ENCODE results near the gene CFAP54.
"Not testable (repeated sequence)": the region's sequence is repeated elsewhere in the genome, so short reads cannot be mapped to it uniquely, and the experiment has no call there.

CFAP54 gene

DNA sequence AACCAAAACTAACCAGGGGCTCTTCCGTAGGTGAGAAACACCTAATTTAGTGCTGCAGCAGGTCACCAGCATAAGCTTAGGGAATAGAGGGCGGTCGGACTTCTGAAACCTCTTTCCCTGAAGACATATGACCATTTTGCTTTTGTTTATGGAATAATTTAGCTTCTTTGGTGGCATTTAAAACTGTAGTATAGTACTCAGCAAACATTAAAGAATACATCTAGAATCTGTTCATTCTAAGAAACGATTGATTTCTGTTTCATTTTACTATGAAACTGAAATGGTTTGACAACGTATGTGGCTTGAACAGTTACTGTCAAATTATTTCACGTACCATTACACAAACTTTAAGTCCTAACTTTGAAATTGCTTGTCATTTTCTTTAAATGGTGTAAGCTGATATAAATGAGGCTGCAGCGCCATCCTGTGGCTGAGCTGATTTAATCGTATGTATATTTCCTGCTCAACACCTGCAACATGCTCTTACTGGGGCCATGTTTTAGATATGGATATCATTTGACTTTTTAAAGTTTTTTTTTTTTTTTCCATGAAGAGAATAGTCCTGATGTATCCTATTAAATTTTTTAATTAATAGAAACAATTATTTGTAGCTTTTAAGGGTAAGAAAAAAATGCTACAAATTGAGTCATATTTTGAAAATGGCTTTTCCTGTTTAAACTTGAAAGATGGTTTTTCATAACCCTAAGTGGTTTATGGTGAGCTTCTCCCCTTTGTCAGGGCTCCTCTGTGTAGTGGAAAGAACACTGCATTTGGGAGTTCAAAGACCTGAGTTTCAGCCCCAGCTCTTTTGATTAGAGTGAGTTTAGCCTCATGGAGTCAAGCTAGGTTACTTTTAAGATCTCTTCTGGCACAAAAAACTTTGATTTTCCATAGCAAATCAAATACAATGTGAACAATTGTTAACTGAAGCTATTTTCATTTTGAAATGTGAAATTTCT, 27.4 kb downstream of the CFAP54 start:
- peak; percentile 77 for DNase-seq (ENCODE audit: low spot score)

DNA sequence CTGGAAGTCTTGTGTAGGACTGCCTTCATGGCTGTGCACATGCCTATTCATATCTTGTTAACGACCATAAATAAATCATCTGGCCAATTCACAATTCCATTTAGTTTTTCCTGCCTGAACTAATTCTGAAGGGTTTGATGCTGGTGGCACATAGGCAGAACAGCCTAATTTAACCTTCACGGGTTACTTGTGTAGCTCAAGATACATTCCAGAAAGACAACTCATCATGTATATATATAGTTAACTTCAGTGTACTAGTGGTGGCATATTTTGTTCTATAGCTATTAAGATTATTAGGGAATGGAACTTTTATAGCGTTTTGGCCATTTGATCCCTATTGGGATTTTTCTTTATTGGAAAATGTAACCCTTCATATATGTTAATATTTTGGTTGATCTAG, 31.4 kb downstream of the CFAP54 start:
- DNase-seq (ENCODE audit: low spot score) = no peak

DNA sequence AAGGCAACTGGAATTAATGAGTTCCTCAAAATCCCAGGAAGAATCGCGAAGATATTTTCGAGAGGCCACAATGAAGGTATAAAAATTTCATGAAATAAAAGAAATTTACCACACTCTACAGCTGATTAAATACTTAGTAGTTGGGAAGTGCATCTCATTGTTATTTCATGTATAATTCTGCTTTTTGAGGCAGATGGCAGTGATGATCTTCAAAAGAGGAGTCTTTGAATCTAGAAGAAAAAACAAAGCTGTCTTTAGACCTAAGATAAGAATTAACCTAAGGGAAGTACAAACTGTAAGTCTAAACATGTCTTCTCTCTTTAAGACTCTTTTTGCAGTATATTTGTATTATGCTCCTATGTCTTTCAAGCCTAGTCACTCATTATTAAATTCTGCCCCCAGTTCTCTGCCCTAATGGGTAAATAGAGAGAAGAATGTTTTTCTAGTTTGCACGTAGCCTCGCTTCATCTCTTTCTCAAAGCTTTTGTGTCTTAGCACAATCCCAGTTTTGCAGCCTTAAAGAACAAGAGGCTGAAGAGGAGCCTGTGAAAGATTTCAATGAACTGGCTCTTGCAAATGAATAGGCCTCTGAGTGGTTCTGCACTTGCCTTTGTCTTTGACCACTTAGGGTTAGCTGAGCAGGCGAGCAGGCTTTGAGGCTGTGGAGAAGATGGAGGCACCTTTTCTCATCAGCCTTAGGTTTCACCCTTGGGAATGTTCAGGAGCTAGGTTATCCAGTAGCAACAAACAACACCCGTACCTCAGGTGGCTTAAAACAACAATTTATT, 32.7 kb downstream of the CFAP54 start:
- DNase-seq (ENCODE audit: low spot score) = no peak

DNA sequence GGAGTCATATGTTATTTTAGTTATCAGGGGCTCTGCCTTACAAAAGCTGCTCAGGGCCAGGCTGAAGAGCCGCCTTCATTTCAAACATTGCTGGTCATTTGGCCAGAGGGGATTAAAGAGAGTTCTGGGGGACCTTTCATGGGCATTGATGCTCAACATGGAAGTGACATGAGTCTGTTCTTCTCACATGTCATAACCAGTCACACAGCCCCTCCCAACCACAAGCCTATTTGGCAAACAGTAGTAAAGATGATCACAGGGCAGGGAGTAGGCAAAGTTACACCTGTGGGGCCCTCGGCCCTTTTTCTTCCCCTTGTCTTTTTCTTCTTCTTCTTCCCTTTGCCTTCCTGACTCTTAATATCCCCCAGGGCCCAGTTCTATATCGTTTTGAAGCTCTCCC, 33.3 kb downstream of the CFAP54 start:
- no peak for DNase-seq (ENCODE audit: low spot score)

DNA sequence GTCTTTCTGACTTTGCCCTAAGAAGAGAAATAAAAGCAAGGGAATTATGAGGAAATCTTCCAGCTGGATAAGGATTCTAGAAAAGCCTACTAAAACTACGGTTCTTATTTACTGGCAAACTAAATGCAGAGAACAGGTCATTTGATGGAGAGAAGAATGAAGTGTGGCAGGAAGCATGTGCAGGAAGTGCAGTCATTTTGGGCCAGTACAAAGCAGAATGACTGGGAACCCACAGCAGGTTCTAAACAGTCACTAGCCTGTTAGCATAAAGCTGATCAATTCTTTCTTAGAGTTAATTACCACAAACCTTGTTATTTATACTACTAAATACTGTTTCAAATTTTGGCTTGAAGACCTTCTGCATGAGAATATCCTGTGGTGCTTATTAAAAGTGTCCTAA, 36.7 kb downstream of the CFAP54 start:
- DNase-seq (ENCODE audit: low spot score) = no peak

DNA sequence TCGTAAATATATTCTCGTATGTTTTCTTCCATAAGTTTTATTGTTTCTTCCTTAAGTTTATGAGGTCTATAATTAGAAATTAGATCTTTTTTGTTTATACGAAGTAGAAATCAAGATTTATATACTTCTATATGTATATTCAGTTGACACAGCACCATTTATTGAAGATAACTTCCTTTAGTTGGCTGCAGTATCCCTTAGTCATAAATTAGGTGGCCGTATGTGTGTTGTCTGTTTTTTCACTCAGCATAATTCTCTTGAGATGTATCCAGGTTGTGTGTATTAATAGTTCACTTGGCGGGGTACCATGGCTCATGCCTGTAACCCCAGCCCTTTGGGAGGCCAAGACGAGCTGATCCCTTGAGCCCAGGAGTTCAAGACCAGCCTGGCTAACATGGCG, 40.5 kb downstream of the CFAP54 start:
- no peak for DNase-seq (ENCODE audit: low spot score)

DNA sequence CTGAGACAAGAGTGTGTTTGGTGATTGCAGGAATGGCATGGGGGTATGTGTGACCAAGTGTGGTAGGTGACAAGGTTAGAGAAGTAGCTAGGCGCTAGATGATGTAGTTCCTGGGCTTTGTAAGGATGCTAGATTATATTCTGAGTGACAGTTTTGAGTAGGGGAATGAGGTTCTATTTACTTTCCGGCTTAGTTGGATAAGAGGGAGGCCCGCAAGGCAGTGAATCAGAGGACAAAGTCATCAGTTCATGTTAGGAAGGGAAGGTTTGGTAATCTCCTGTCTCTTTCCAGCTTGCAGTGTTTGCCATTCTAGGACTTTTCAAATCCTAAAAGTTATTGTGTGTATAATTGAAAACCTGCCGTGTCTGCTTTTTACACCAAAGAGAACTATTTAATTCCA, 45.0 kb downstream of the CFAP54 start:
- no peak for DNase-seq (ENCODE audit: low spot score)

DNA sequence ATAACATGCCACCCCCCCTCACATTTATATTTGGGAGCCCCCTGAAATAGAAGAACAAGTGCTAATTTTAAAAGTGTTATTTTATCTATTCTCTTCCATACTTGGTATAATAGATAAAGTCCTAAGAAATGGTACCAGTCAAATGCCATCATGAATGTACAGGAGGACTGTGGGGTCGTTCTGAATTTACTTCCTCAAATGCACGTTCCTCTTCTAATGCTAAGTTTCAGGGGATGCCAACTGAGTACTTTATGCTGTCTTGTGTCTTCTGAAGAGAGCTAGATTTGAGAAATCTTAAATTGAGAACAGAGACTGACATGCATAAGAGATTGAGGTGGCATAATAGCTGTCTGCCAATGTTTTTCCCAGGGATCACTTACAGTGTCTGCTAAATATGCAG, 59.0 kb downstream of the CFAP54 start:
- no peak for DNase-seq (ENCODE audit: low spot score)

DNA sequence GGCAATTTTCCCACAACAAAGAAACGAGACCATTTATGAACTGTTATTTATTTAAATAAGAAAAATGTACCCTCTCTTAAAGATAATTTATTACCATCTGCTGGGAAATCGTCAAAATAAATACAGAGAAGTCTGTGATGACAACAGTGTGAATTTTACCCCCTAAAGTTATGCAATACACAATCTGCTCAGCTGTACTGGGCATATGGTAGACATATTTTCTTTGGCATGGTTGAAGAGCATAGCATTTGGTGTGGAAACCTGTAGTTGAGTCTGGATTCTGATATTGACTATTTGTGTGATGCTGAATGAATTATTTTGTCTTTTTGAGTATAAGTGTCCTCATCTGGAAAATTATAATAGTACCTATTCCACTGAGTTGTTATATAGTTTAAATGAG, 60.0 kb downstream of the CFAP54 start:
- no peak for DNase-seq (ENCODE audit: low spot score)

DNA sequence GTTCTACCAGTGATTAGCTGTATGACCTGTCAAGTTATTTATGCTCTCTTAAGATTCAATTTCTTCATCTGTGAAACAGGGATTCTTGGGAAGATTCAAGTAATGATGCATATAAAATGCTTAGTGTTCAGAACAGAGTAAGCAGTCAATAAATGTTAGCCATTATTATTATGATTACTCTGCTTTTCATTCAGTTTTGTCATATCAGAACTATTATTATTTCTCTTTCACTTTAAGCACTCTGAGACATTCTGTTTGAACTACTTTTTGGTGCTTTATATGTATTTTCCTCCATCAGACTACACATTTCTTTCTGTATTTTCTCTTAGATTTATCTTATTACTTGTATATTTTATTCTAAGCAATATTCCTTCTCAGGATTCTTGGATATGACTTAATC, 81.2 kb downstream of the CFAP54 start:
- DNase-seq (ENCODE audit: low spot score) = no peak

DNA sequence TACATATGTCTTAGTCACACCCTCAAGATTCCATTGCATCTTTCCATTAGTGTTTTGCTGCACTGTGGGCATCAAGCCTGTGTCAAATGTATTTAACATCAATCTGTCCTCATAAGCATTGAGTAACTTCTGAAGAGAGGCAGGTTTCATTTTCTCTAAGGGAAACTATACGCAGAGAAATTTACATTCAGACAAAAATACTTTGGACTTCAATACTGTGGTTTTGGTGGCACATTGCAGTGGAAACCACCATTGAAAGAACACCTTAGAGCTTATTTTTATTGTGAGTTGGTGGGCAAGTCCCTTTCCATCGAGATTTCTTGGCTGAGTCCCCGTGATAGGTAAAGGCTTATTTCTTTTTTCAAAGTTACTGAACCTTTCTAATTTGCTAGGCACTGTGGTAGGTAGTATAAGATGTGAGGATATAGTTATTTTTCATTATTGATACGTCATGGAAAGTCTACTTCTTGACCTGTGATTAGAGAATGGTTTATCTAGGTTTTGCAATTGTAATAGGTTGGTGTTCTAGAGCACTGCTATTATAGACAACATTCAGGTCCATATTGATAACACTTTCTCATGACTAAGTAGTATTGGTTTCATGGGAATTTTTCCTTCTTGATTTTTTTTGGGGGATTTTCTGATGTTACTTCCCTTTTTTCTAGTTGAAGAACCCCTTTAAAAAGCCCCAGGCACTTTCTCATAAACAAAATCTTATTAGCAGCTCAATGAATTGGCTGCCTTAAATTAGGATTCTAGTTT, 81.9 kb downstream of the CFAP54 start:
- DNase-seq (ENCODE audit: low spot score) = no peak

DNA sequence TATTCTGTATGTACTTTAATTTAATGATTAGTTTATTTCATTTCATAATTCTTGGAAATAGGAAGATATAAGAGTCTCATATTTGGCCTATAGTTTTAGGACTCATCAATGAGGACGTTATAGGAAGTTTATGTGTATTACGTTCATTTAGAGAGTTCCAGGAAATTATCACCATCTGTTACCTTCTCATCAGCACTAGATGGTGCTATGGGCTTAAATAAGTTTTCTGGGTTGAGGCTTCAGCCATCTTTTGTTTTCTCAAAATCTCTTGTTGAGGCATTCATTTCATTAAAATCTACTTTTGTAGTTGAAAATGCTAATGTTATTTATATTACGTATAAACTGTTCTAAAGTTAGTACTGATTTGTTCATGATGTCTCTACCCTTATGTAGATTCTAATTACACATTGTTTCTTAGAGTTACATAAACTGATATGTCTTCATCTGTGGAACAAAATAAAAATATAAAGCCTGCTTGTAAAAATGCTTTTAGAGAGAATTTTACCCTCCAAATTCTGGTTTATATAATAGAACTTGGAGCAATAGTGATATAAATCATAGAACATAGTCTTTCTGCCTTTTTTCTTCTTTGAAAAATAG, 89.2 kb downstream of the CFAP54 start:
- peak; percentile 60 for DNase-seq (ENCODE audit: low spot score)

DNA sequence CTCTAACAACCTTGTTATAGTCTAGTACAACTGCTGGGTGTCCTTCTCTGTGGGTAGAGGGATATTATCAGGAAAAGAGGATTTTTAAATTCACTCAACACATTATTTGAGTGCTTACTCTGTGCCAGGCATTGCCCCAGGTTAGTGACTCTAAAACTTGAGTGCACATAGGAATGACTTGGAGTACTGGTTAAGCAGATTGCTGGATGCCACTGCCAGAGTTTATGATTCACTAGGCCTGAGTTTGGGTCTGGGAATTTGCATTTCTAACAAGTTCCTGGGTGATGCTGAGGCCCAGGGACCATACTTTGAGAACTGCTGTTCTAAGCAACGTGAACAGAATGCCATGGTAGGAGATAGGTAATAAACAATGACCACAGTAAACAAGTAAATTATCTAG, 96.6 kb downstream of the CFAP54 start:
- no peak for DNase-seq (ENCODE audit: low spot score)

DNA sequence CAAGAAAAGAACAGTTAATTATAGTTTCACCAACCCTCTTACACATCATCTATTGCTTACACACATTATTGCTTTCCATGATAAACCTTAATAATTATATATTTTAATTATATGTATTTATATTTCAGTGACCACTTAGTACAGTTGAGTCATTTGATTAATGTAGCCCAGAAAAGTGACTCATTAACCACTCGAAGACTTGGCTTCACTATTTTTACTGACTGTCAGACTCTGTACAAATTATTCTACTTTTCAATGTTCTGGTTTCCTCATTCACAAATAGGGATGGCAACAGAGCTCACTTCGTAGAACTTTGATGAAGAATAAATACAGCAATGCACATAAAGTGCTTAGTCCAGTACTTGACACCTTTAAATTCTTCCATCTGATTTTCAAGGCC, 98.3 kb downstream of the CFAP54 start:
- DNase-seq (ENCODE audit: low spot score) = no peak

DNA sequence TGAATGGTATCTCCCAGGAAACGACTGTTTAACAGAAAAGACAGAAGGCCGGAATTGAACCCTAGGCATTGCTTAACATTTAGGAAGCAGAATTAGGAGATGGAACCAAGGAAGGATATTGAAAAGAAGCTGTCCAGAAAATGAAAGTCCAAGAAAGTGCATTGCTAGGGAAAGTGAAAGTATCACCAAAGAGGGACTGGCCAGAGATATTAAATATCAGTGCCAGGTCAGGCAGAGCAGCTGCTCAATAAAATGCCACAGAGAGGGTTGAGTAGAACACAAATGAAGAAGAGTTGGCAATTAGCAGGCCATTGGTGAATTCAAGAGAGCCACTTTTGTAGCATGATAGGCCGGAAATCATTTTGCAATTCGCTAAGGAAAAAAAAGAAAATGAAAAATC, 101.6 kb downstream of the CFAP54 start:
- DNase-seq (ENCODE audit: low spot score) = no peak

DNA sequence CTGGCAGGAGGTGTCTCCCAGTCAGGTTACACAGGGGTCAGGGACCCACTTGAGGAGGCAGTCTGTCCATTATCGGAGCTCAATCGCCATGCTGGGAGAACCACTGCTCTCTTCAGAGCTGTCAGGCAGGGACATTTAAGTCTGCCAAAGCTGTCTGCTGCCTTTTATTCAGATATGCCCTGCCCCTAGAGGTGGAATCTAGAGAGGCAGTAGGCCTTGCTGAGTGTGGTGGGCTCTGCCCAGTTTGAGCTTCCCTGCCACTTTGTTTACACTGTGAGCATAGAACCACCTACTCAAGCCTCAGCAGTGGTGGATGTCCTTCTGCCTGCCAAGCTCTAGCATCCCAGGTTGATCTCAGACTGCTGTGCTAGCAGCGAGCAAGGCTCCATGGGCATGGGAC, 115.0 kb downstream of the CFAP54 start:
- DNase-seq (ENCODE audit: low spot score) = not testable (repeated sequence)

DNA sequence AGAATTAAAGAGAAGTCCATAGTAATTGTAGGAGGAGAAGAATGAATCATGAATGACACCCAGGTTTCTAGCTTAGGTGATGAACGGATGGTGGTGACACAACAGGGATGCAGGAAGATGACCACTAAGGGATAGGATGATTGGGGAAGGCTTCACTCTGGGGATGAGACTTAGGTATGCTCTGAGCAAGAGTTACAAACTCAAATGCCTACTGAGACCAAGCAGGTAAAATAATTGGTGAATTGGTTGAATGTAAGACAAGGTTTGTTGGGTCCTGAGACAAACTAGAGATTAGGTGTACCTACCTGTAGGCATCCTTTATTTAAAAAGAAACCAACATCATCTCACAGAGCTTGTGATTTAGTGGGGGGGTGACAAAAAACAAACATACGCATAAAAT, 116.3 kb downstream of the CFAP54 start:
- DNase-seq (ENCODE audit: low spot score) = no peak

DNA sequence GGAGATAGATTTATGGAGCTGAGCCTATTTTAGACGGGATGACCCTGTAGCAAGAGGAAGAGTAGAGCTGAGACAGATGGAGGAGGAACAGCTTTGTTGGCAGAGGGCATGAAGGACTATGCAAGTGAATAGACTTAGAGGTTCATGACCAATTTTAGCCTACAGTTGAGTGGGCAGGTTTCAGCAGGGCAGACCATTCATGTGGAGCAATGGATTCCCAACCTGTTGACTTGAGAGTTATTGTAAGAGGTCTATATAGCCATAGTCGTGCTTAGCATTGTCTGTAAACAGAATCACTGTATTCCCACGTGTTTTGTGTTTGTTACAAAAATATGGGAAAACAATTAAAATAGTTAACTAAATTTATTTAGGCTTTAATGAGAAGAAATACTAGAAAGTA, 116.8 kb downstream of the CFAP54 start:
- no peak for DNase-seq (ENCODE audit: low spot score)

DNA sequence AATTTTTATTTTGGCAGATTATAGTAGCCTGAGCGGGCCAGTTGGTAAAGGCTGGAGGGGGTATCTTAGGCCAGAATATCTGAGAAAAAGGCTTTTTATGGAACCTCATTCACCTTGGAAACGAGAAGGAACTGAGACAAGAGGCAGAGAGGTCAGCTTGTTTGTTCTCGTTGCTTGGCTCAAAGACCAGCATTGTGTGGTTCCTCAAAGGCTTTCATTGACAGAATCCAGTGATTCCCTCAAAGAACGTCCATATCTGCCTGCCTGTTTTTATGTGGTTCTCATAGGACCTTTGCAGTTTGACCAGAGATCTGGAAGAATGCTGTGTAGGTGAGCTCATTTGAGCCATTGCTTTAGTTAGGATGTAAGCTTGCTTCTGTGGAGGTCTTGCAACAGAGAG, 117.3 kb downstream of the CFAP54 start:
- no peak for DNase-seq (ENCODE audit: low spot score)

DNA sequence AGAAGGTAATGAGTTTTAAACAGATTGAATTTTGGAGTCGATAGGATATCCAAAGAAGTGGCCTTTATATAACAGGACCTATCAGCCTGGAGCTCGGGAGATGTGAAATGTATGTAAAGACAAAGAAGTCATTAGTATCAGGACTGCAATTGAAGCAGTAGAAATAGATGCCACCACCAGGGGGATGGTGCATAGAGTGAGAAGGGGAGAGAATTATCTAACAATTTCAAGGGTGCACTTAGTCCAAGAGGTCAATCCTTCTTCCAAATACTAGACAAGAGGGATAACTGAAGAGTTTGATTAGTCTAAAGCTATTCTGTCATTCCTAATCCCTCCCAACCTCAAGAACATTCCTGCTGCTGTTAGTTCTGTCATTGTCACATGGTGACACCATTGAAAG, 127.8 kb downstream of the CFAP54 start:
- no peak for DNase-seq (ENCODE audit: low spot score)

DNA sequence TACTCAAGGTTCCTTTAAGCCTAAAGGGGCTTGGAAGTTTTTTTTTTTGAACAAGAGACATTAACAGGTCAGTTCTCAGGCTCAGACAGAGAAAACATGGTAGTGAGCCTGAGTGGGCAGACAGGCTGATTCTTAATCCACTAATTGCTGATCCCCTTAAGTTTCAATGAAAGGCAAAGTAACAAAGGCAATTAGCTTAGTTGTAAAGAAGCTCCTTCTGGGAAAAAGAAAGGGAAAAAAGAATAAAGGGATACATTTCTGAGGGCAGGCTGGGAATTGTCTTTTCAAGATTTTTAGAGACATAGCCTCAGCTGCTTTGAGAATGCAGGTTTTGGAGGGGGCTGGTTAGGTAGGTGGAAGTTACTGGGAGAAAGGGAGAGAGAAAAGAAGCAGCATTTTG, 133.8 kb downstream of the CFAP54 start:
- DNase-seq (ENCODE audit: low spot score) = no peak

DNA sequence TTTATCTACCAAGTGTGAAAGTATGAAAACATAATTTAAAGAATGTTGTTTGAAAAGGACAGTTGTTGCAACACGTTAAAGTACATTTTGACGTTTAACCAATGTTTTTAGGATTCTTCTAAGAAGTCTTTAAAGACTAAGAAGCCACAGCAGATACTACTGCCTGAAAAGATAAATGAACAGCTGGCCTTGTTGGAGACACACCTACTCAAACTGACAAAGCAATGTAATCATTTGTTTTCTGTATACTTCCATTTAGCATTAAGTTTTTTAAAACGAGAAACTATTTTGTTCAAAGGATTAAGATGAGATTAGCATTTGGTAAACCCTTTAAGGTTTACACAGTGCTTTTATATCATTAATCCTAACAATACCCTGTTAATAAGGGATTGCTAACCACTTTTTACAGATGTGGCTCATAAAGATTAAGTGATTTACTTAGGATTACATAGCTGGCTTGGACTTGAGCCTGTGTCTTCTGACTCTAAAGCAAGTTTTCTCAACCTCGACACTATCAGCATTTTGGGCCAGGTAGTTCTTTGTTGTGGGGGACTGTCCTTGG, 134.4 kb downstream of the CFAP54 start:
- no peak for DNase-seq (ENCODE audit: low spot score)

All from cerebellar cortex (tissue), 1 donor.